Endothelial cell (in vitro differentiated cells): ENCODE data around the gene ZNF648. TPM values are rescaled to one million over a fixed set of nuclear protein-coding genes. Genes with fewer than 3 reads are reported as not detected.

Experiments used
- DNase-seq: peaks from one replicate; pipeline ENCODE4 v3.0.0; 2021; ENCODE audit warnings: low spot score
- H3K27ac Mint-ChIP-seq: one replicate; pipeline ENCODE4 v1.8.0; 2021; ENCODE audit warnings: mixed read lengths, inconsistent platforms; ENCODE audit not compliant: unreplicated experiment
- H3K27me3 Mint-ChIP-seq: one replicate; pipeline ENCODE4 v1.8.0; 2021; ENCODE audit warnings: mild to moderate bottlenecking, moderate library complexity, mixed read lengths, inconsistent platforms; ENCODE audit not compliant: unreplicated experiment
- H3K36me3 Mint-ChIP-seq: one replicate; pipeline ENCODE4 v1.8.0; 2021; ENCODE audit warnings: mild to moderate bottlenecking, low read depth, mixed read lengths, inconsistent platforms; ENCODE audit not compliant: unreplicated experiment
- H3K4me1 Mint-ChIP-seq: one replicate; pipeline ENCODE4 v1.8.0; 2021; ENCODE audit warnings: mild to moderate bottlenecking, mixed read lengths, inconsistent platforms; ENCODE audit not compliant: unreplicated experiment
- H3K4me3 Mint-ChIP-seq: one replicate; pipeline ENCODE4 v1.8.0; 2021; ENCODE audit warnings: mild to moderate bottlenecking, mixed read lengths, inconsistent platforms; ENCODE audit not compliant: unreplicated experiment
- H3K9me3 Mint-ChIP-seq: one replicate; pipeline ENCODE4 v1.8.0; 2021; ENCODE audit warnings: mixed read lengths, inconsistent platforms; ENCODE audit not compliant: unreplicated experiment
- total RNA-seq: library from RNA; stranded (reverse); fragmentation: NEBNext Ultra II Directional; extraction: Animal tissue kit (Norgen Biotek cat#: 25700); gene quantifications from one replicate; pipeline ENCODE4 v1.2.1, GENCODE V29; 2021; ENCODE audit not compliant: unreplicated experiment
- TF ChIP-seq, protein P1 (sequence below): fragments of 200-600 bp; sonication (generic); IDR thresholded peaks from one replicate; pipeline ENCODE4 v1.5.0; 2021; ENCODE audit warnings: antibody characterized with exemption; ENCODE audit not compliant: unreplicated experiment

The ZNF648 gene
- total RNA-seq, 1 donor from 2014 or later = not detected

DNA sequence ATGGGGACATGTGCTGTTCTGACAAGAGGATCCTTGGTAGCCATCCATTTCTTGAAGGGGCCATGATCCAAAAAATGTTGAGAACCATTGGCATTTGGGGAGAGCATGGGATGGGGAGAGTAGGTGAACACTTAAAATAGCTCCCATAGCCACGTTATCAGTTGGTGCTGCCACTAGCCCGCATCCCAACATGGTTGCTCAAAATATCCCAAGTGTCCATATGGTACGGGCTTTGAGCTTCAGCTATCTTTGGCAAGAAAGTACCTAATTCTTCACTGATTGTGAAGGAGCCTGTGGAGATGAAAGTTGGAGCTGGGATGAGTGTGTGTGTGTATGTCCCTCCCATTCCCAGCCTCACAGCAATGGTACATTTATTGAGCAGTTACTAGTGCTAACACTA is 3.1 kb upstream of the ZNF648 start:
- Mint-ChIP-seq H3K27ac (no peak overlapping the region), H3K9me3 (peaks cover 4% of the 10 kb centered on the region), H3K4me3 (no peak overlapping the region), H3K27me3 (peaks cover 14% of the 10 kb centered on the region), H3K36me3 (no peaks in the 10 kb centered on the region), H3K4me1 (peaks cover 3% of the 10 kb centered on the region)
- TF ChIP-seq, protein P1, sequence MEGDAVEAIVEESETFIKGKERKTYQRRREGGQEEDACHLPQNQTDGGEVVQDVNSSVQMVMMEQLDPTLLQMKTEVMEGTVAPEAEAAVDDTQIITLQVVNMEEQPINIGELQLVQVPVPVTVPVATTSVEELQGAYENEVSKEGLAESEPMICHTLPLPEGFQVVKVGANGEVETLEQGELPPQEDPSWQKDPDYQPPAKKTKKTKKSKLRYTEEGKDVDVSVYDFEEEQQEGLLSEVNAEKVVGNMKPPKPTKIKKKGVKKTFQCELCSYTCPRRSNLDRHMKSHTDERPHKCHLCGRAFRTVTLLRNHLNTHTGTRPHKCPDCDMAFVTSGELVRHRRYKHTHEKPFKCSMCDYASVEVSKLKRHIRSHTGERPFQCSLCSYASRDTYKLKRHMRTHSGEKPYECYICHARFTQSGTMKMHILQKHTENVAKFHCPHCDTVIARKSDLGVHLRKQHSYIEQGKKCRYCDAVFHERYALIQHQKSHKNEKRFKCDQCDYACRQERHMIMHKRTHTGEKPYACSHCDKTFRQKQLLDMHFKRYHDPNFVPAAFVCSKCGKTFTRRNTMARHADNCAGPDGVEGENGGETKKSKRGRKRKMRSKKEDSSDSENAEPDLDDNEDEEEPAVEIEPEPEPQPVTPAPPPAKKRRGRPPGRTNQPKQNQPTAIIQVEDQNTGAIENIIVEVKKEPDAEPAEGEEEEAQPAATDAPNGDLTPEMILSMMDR = no peak
- no peak for DNase-seq

DNA sequence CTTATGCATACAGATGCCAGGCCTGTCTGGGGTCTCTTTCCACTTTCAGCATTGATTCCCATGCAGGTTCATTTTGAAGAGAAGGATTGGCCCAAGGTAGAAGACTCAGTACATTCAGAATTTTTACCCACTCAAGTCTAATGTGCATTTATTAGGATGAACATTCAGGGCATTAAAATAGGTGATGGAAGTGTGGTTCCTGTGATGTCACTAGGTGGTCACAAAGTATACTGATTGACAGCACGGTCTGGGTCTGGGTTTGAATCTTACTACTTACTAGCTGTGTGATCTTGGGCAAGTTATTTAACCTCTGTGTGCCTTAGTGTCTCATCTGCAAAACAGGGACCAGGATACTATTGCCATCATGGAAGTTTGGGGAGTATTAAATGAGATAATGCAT is 711 bp upstream of the ZNF648 start:
- Mint-ChIP-seq H3K4me1 (peaks cover 3% of the 10 kb centered on the region), H3K27me3 (peaks cover 14% of the 10 kb centered on the region), H3K9me3 (peaks cover 4% of the 10 kb centered on the region), H3K4me3 (no peak overlapping the region), H3K27ac (no peak overlapping the region), H3K36me3 (no peaks in the 10 kb centered on the region)
- TF ChIP-seq, protein P1 = no peak
- DNase-seq = no peak

DNA sequence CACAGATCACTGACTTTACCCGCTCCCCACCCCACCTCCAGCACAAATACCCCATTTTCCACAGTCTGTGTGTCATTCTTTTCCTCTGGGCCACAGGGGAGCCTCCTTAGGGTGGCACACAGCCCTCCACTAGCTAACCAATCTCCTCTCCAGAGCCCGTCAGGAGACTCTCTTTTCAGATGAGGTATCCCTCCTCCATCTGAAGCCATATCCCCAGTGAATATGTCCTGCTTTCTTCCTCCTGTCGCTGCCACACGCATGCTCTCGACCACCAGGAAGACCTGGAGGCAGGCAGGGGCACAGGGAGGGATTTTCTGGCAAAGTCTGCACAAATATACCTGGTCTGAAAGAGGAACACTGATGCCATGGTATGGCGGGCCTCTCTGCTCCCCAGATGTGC is 635 bp downstream of the ZNF648 start:
- Mint-ChIP-seq H3K27ac (no peak overlapping the region), H3K27me3 (peaks cover 18% of the 10 kb centered on the region), H3K4me3 (no peak overlapping the region), H3K4me1 (peaks cover 3% of the 10 kb centered on the region), H3K9me3 (peaks cover 4% of the 10 kb centered on the region), H3K36me3 (no peaks in the 10 kb centered on the region)
- no peak for DNase-seq
- TF ChIP-seq, protein P1 = no peak

DNA sequence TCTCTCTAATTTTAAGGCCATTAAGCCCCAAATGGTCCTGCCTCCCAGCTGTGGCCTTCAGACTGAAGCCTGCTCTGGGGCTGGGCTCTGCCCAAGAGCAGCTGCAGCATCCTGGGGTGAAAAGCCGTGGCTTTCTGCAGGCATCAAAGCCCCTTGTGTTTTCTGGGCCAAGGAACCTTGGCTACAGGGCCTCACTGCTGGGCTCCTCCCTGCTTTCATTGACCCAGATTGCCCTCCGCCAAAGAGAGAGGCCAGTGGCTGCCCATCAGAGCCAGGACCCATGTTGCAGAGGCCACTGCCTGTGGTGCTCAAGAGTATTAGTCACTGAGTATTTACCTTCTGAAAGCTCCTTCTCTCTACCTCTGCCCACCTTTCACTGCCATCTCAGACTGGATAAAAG is 1.6 kb downstream of the ZNF648 start:
- TF ChIP-seq, protein P1 = no peak
- Mint-ChIP-seq H3K4me1 (no peaks in the 10 kb centered on the region), H3K9me3 (peaks cover 4% of the 10 kb centered on the region), H3K4me3 (no peak overlapping the region), H3K27ac (no peak overlapping the region), H3K36me3 (no peaks in the 10 kb centered on the region), H3K27me3 (peaks cover 15% of the 10 kb centered on the region)
- DNase-seq = no peak

DNA sequence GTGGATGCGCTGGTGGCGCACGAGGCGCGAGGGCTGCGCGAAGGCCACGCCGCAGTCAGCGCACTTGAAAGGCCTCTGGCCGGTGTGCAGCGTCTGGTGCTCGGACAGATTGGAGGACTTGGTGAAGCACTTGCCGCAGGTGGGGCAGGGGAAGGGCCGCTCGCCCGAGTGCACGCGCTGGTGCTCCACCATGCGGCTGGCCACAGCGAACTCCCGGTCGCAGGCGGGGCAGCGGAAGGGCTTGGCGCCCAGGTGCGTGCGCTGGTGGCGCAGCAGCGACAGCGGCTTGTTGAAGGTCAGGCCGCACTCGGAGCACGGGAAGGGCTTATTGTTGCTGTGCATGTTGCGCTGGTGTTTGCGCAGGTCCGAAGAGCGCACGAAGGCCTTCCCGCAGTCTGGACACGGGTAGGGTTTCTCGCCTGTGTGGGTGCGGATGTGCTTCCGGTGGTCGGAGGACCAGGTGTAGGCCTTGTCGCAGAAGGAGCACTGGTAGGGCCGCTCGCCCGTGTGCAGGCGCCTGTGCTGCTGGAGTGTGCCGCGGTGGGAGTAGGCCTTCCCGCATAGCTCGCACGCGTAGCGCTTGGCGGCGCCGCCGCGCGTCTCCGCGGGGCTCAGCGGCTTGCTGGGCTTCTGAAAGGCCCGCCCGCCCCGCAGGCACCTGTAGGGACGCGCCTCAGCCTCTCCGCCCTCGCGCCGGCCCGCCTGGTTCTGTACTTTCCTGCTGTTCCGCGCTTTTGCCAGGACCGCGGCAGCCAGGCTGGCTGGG is 4.7 kb downstream of the ZNF648 start:
- Mint-ChIP-seq H3K27ac (no peak overlapping the region), H3K36me3 (no peaks in the 10 kb centered on the region), H3K4me3 (no peak overlapping the region), H3K27me3 (peaks cover 9% of the 10 kb centered on the region), H3K9me3 (no peaks in the 10 kb centered on the region), H3K4me1 (no peaks in the 10 kb centered on the region)
- no peak for DNase-seq
- TF ChIP-seq, protein P1 = no peak
